HG03442 (cell line): ENCODE data around the gene VGF.
"Not testable (repeated sequence)": the region's sequence is repeated elsewhere in the genome, so short reads cannot be mapped to it uniquely, and the experiment has no call there.

ENCODE experiments used
- ATAC-seq: cut with Tn5 transposase; IDR thresholded peaks from one replicate; pipeline ENCODE4 v1.9.1; 2021; ENCODE audit warnings: mild to moderate bottlenecking, moderate library complexity; ENCODE audit not compliant: unreplicated experiment

Gene VGF

DNA sequence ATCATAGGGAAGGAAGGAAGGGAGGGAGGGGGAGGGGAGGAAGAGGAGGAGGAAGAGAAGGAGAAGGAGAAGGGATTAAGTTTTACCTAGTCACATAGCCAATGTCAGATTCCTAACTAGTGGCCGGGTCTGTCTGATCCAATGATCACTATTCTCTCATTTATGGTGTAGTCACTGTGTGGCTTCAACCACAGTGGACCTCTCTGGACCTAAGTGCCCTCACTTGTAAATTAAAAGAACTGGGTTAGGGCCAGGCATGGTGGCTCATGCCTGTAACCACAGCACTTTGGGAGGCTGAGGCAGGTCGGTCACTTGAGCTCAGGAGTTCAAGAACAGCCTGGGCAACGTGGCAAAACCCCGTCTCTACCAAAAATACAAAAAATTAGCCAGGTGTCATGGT lies 45.1 kb downstream of the VGF start:
- no peak for ATAC-seq

DNA sequence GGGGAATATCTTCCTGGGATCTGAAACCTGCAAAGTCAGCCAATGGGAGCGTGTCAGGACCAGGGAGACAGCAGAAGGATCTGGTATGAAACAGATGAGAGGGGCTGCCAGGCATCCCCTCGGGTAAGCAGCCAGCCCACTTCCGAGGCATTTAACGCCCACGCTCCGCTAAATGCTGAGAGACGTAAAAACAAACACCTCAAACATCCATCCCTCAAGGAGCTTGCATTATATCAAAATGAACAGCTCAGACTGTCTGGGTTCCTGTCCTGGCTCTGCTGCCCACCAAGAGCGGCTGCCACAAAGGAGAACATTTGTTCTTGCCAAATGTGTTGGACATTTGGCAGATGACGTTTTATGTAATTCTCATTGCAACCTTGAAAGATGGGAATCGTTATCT lies 45.5 kb downstream of the VGF start:
- no peak for ATAC-seq

DNA sequence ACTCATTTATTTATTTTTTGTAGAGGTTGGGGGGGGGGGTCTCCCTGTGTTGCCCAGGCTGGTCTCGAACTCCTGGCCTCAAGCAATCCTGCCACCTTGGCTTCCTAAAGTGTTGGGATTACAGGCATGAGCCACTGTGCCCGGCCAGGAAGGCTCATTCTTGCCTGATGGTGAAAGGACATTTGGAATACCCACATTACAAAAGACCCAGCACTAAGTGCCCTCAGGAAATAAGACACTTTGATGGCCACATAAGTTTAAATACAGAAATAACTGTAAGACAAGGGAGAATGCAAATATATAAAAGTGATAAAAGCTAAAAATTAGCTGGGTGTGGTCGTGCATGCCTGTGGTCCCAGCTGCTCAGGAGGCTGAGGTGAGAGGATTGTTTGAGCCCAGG lies 46.5 kb downstream of the VGF start:
- ATAC-seq, result no peak

DNA sequence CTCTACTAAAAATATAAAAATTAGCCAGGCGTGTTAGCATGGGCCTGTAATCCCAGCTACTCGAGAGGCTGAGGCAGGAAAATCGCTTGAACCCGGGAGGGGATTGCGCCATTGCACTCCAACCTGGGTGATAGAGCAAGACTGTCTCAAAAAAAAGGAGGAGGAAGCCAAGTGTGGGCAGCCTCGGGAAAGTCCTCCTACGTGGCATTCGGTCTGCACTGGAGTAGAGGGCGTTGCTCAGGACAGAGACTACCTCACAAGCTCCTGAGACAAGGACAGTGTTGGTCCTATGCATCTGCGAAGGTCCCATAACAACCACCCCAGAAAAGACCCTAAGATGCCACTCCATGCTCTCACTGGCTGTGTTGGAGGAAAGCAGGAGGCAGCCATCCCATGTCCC lies 48.5 kb downstream of the VGF start:
- no peak for ATAC-seq

DNA sequence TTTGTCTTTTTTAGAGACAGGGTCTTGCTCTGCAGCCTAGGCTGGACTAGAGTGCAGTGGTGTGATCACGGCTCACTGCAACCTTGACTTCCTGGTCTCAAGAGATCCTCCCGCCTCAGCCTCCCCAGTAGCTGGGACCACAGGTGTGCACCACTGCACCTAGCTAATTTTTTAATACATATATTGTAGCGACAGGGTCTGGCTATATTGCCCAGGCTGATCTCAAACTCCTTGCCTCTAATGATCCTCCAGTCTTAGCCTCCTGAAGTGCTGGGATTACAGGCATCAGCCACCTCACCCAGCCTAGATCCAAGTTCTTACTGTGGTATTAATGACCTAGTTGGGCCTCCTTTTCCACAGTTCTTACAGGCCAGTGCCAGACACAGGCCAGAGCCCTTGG lies 50.2 kb downstream of the VGF start:
- ATAC-seq, result no peak

DNA sequence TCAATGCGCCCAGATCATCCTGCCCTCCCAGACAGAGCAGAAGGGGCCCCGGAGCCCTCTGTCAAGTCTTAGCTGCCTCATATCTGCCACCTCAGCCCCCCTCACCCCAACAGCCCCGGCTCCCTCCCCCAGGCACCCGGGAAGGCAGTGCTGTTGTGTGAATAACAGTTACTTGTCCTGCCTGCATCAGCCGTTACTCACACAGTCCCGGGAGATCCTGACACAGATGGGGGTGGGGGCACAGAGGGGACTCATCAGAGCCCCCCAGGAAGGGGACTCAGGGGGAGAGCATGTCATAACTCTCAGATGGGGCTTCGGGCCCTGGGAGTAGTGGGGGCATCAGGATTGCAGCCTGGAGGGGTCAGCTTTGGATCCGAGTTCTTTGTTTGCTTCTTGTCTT lies 50.9 kb downstream of the VGF start:
- ATAC-seq, result no peak

DNA sequence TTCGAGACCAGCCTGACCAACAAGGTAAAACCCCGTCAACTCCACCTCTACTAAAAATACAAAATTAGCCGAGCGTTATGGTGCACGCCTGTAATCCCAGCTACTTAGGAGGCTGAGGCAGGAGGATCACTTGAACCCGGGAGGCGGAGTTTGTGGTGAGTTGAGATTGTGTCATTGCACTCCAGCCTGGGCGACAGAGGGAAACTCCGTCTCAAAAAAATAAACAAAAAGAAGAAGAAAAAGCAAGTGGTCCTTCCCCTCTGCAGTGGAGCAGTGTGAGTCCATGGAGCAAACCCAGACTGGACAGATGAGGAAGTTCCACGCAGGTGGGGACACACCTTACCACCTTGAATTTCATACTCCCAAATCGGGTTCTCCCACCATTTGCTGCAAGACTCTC lies 51.5 kb downstream of the VGF start:
- no peak for ATAC-seq

DNA sequence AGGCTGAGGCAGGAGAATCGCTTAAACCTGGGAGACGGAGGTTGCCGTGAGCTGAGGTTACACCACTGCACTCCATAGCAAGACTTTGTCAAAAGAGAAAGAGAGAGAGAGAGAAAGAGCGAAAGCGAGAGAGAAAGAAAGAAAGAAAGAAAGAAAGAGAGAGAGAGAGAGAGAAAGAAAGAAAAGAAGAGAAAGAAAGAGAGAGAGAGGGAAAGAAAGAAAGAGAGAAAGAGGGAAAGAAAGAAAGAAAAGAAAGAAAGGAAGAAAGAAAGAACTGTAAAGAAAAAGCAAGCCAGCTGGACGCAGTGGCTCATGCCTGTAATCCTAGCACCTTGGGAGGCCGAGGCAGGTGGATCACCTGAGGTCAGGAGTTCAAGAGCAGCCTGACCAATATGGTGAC lies 52.2 kb downstream of the VGF start:
- not testable (repeated sequence) for ATAC-seq
